ENCODE data around the gene PILRA.

The PILRA gene

GRCh38 chr7:100430493-100431285 is 57.4 kb downstream of the PILRA start:
- in situ Hi-C loops (cut with MboI; ENCODE audit: low pct_unique_long_range_greater_than_20kb, low sequenced_read_pairs, unreplicated experiment): no loop called here
- no peak for DNase-seq (ENCODE audit: low spot score)
- TF ChIP-seq, protein P1, sequence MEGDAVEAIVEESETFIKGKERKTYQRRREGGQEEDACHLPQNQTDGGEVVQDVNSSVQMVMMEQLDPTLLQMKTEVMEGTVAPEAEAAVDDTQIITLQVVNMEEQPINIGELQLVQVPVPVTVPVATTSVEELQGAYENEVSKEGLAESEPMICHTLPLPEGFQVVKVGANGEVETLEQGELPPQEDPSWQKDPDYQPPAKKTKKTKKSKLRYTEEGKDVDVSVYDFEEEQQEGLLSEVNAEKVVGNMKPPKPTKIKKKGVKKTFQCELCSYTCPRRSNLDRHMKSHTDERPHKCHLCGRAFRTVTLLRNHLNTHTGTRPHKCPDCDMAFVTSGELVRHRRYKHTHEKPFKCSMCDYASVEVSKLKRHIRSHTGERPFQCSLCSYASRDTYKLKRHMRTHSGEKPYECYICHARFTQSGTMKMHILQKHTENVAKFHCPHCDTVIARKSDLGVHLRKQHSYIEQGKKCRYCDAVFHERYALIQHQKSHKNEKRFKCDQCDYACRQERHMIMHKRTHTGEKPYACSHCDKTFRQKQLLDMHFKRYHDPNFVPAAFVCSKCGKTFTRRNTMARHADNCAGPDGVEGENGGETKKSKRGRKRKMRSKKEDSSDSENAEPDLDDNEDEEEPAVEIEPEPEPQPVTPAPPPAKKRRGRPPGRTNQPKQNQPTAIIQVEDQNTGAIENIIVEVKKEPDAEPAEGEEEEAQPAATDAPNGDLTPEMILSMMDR (IDR thresholded peaks at IDR 0.05; ENCODE audit: extremely low read depth, insufficient read depth, missing control alignments): no peak

DNA sequence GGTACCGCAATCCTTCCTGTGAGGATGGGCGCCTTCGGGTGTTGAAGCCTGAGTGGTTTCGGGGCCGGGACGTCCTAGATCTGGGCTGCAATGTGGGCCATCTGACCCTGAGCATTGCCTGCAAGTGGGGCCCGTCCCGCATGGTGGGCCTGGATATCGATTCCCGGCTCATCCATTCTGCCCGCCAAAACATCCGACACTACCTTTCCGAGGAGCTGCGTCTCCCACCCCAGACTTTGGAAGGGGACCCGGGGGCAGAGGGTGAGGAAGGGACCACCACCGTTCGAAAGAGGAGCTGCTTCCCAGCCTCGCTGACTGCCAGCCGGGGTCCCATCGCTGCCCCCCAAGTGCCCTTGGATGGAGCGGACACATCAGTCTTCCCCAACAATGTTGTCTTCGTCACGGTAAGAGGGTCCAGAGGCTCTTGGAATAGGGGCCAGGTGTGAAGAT is 58.0 kb downstream of the PILRA start:
- in situ Hi-C loops (cut with MboI; ENCODE audit: low pct_unique_long_range_greater_than_20kb, low sequenced_read_pairs, unreplicated experiment): no loop called here
- DNase-seq (ENCODE audit: low spot score): no peak
- TF ChIP-seq, protein P1 (IDR thresholded peaks at IDR 0.05; ENCODE audit: extremely low read depth, insufficient read depth, missing control alignments): no peak

DNA sequence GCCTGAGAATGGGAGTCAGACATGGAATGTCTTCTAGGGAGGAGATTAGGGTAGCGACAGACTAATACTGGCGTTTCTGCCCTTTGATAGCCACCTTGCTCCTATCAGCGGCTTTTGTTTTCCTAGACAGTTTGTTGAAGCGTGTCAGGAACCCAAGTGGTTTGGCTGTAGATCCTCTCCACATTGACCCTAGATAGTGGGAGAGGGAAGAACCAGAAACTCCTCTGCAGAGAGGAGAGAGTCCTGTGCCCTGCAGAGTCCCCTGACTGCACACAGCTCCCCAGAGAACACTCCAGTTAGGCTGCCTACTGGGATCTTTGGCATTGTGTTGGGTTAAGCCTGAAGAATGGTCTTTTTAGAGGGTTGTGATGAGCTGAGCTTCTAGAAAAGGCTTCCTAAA is 58.8 kb downstream of the PILRA start:
- no peak for DNase-seq (ENCODE audit: low spot score)
- in situ Hi-C loops (cut with MboI; ENCODE audit: low pct_unique_long_range_greater_than_20kb, low sequenced_read_pairs, unreplicated experiment): no loop called here
- TF ChIP-seq, protein P1 (IDR thresholded peaks at IDR 0.05; ENCODE audit: extremely low read depth, insufficient read depth, missing control alignments): no peak

DNA sequence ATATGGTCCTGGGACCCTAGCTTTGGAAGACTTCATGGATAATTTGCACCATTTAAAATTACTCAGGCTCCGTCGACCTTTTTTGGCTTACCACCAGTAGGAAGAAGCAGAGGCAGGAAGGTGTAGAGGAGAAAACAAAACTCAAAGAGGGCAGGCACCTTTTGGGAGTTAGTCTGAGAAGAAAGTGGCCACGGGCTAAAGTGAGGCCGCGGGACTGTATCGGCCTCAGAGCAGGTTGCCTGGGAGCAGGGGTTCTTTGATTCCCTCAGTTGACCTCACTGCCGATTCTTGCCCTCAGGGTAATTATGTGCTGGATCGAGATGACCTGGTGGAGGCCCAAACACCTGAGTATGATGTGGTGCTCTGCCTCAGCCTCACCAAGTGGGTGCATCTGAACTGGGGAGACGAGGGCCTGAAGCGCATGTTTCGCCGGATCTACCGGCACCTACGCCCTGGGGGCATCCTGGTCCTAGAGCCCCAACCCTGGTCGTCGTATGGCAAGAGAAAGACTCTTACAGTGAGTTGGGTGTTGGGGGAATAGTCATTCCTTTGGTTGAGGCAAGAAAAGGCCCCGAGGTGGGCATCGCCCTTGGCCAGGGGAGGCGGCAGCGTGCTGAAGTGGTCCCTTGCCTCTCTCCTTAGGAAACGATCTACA is 59.5 kb downstream of the PILRA start:
- in situ Hi-C loops (cut with MboI; ENCODE audit: low pct_unique_long_range_greater_than_20kb, low sequenced_read_pairs, unreplicated experiment): no loop called here
- DNase-seq (ENCODE audit: low spot score): no peak
- TF ChIP-seq, protein P1 (IDR thresholded peaks at IDR 0.05; ENCODE audit: extremely low read depth, insufficient read depth, missing control alignments): no peak

GRCh38 chr7:100433276-100433591 is 59.9 kb downstream of the PILRA start:
- DNase-seq (ENCODE audit: low spot score): no peak
- in situ Hi-C loops (cut with MboI; ENCODE audit: low pct_unique_long_range_greater_than_20kb, low sequenced_read_pairs, unreplicated experiment): no loop called here
- TF ChIP-seq, protein P1 (IDR thresholded peaks at IDR 0.05; ENCODE audit: extremely low read depth, insufficient read depth, missing control alignments): no peak

DNA sequence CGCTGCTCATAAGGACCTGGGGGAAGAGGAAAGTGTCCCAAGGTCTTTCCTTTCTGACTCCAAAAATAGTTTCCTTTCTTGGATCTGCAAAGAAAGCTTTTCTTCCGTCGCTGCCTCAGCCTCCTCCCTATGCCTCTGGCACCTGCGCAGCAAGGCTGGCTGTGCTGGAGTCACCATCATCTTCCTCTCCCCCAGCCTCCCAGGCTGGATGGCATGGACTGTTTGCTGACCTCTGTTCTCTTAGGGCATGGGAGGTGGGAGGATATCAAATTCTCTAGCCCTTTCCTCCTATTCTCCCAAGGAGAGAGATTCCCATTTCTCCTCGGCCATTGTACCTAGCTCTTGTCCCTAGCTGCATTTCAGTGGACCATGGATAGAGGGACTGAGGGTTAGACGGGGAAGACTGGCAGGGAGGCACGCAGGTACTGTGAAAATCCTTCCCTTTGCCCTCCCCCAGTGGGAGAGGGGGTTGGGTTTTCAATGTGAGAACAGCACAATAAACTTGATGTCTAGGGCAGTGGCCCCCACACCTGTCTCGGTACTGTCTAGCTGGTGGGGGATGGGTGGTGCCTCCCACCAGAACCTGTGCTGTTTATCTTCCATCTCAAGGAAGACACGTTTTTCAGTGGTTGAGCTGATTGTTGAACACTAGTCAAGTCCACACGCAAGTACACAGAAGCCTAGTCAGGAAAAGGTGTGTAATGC is 60.5 kb downstream of the PILRA start:
- DNase-seq (ENCODE audit: low spot score): no peak
- in situ Hi-C loops (cut with MboI; ENCODE audit: low pct_unique_long_range_greater_than_20kb, low sequenced_read_pairs, unreplicated experiment): no loop called here
- TF ChIP-seq, protein P1 (IDR thresholded peaks at IDR 0.05; ENCODE audit: extremely low read depth, insufficient read depth, missing control alignments): no peak

All from GM13977 (cell line).